NCI-H226 (cell line): ENCODE data around the gene RLN3.
A peak's percentile ranks its signal among the peaks of the same experiment; 100 is the strongest.
"Not testable (repeated sequence)": the region's sequence is repeated elsewhere in the genome, so short reads cannot be mapped to it uniquely, and the experiment has no call there.

Source experiments
- DNase-seq: peaks from one replicate; pipeline ENCODE4 v3.0.0-alpha.2; 2015

RLN3 gene

GRCh38 chr19:14023404-14024235 is 4.3 kb upstream of the RLN3 start:
- DNase-seq, result peak; percentile 70

DNA sequence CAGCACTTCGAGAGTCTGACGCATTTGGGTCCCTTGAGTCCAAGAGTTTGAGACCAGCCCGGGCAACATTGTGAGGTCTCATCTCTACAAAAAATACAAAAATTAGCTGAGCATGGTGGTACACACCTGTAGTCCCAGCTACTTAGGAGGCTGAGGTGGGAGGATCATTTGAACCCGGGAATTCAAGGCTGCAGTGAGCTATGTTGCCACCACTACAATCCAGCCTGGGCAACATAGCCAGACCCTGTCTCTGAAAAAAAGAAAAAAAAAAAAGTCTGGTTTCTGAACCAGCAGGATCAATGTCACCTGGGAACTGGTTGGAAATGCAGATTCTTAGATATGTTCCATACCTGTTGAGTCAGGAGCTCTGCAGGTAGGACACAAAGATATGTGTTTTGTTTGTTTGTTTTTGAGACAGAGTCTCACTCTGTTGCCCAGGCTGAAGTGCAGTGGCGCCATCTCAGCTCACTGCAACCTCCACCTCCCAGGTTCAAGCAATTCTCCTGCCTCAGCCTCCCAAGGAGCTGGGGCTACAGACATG is 1.2 kb upstream of the RLN3 start:
- not testable (repeated sequence) for DNase-seq

DNA sequence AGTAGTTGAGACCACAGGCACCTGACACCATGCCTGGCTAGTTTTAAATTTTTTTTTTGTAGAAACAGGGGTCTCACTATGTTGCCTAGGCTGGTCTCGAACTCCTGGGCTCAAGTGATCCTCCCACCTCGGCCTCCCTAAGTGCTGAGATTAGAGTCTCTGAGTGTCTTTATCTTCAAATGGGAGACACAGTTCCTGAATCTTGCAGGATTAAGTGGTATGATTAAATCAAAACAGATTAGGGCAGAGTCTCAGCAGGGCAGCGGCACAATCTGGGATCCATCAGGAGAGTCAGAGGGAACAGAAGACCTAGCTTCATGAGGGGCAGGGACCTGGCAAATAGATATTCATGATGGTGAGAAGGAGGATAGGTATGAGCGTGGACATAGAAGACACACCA is 953 bp downstream of the RLN3 start:
- no peak for DNase-seq

DNA sequence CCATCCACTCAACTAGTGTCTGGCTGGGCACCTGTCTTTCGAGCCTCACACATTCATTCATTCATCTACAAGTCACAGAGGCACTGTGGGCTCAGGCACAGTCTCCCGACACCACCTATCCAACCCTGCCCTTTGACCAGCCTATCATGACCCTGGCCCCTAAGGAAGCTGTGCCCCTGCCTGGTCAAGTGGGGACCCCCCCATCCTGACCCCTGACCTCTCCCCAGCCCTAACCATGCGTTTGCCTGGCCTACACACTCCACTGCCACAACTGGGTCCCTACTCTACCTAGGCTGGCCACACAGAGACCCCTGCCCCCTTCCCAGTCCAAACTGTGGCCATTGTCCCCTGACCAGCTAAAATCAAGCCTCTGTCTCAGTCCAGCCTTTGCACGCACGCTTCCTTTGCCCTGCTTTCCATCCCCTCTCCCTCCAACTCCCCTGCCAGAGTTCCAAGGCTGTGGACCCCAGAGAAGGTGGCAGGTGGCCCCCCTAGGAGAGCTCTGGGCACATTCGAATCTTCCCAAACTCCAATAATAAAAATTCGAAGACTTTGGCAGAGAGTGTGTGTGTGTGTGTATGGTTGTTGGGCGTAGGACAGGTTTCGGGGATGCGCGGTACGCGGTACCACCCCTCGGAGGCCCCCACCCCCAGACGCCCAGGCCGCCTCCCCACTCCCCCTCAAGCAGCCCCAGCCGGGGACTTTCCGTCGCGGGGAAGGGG is 3.2 kb downstream of the RLN3 start:
- no peak for DNase-seq

- DNase-seq, result peak; percentile 38
Observed at GRCh38 chr19:14031719-14032480, 4.0 kb downstream of the RLN3 start, which contains the start of gene IL27RA. Gene IL27RA, plus strand, starts transcription at chr19:14031762. Its CDS starts 111 bp downstream, at chr19:14031873.

DNA sequence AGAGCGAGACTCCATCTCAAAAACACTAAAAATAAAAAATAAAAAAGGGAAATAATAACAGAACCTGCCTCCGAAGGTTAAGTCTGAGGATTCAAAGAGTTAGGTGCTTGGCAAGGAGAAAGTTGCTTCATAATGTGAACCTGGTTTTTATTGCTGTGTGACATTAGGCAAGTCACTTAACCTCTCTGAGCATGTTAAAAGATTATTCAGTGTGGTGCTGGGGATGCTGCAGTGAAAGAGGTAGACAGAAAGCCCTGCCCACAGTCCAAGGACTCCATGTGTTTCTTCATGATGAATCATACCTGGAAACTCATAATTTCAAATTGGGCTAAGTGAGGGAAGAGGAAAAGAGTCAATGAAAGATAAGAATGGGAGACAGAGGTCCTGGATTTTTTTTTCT is 6.0 kb downstream of the RLN3 start:
- DNase-seq, result peak; percentile 31

DNA sequence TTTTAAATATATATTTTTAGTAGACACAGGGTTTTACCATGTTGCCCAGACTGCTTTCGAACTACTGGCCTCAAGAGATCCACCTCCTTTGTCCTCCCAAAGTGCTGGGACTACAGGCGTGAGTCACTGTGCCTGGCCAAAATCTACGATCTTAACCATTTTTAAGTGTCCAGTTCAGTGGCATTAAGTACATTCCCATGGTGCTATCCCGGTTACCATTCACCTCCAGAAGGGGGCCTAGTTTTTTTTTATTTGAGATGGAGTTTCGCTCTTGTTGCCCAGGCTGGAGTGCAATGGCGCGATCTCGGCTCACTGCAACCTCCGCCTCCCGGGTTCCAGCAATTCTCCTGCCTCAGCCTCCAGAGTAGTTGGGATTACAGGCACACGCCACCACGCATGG is 7.2 kb downstream of the RLN3 start:
- not testable (repeated sequence) for DNase-seq

DNA sequence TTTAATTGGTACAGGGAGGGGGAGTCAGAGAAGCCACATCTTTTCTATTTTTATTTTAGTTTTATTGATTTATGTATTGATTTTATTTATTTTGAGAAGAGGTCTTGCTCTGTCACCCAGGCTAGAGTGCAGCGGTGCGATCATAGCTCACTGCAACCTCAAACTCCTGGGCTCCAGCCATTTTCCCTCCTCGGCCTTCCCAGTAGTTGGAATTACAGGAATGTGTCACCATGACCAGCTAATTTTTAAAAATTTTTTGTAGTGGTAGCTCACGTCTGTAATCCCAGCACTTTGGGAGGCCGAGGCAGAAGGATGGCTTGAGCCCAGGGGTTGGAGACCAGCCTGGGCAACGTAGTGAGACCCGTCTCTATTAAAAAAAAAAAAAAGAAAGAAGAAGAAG is 7.8 kb downstream of the RLN3 start:
- no peak for DNase-seq

GRCh38 chr19:14039181-14039580 is 11.2 kb downstream of the RLN3 start:
- DNase-seq, result no peak

DNA sequence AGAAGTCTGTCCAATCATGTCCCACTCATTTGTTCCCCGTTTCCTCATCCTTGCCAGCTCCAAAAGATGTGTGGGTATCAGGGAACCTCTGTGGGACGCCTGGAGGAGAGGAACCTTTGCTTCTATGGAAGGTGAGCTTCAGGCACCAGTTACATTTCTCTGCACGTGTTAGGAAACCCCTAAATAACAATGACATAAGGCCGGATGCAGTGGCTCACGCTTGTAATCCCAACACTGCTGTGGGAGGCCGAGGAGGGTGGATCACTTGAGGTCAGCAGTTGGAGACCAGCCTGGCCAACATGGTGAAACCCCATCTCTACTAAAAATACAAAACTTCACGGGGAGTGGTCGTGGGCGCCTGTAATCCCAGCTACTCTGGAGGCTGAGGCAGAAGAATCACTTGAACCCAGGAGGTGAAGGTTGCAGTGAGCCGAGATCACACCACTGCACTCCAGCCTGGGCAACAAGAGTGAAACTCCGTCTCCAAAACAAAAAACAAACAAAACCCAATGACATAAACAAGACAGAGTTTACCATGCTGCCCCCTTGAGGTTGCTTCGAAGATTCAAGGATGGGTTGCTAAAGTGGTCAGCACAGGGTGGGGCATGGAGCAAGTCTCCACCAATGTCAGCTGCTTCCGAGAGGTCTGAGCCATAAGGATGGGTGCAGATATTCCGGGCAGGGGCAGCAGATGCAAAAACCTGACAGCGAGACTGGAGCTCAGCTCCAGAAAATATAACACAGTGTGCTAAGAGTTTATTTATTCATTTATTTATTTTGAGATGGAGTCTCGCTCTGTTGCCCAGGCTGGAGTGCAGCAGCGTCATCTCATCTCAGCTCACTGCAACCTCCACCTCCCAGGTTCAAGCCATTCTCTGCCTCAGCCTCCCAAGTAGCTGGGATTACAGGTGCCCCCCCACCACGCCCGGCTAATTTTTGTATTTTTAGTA is 15.0 kb downstream of the RLN3 start:
- DNase-seq, result peak; percentile 26

DNA sequence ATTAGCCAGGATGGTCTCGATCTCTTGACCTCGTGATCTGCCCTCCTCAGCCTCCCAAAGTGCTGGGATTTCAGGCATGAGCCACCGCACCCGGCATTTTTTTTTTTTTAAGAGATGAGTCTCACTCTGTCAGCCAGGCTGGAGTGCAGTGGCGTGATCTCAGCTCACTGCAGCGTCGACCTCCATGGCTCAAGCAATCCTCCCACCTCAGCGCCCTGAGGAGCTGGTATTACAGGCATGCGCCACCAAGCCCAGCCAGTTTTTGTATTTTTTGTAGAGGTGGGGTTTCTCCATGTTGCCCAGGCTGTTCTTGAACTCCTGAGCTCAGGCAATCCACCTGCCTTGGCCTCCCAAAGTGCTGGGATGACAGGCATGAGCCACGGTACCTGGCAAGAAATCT is 19.9 kb downstream of the RLN3 start:
- not testable (repeated sequence) for DNase-seq

DNA sequence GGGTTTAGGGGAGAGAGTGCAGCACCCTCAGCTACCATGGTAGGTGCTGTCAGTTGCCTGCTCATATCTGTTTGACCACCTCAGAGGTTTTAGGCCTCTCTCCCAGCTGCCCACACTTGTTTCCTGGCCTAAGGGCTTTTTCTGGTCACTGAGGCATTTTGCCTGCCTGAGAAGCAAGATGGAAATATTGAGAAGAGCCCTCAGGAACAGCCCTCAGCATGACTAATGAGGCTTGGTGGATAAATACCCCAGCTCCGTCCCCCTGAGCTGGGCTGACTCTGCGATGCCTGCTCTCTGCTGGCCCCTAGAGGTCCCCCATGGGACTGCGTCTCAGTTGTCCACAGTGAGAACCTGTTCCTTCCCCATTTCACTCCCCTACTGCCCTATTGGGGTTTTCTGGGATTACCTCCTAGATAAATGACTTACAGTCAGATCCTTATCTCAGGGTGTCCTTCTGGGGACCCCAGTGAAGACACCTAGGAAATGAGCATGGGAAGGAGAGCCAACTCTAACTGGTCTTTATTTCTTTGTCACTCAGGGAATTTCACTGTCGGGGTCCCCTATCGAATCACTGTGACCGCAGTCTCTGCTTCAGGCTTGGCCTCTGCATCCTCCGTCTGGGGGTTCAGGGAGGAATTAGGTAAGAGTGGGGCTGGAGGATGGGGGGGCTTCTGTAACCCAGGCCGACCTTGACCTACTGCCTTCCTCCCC is 20.6 kb downstream of the RLN3 start:
- DNase-seq, result no peak

DNA sequence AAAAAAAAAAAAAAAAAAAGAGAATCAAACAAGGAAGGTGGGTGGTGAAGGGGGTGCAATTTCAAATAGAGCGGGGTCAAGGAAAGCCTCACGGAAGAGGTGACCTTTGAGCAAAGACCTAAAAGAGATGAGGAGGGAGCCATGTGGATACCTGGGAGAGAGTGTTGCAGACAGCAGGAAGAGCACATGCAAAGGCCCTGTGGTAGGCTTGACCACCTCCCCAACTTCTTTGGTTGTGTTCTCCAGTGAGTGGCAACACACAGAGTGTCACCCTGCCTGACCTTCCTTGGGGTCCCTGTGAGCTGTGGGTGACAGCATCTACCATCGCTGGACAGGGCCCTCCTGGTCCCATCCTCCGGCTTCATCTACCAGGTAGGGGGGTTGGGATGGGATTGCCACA is 22.6 kb downstream of the RLN3 start:
- DNase-seq, result no peak

- DNase-seq, result not testable (repeated sequence)
Observed at GRCh38 chr19:14050961-14051360, 23.0 kb downstream of the RLN3 start.

DNA sequence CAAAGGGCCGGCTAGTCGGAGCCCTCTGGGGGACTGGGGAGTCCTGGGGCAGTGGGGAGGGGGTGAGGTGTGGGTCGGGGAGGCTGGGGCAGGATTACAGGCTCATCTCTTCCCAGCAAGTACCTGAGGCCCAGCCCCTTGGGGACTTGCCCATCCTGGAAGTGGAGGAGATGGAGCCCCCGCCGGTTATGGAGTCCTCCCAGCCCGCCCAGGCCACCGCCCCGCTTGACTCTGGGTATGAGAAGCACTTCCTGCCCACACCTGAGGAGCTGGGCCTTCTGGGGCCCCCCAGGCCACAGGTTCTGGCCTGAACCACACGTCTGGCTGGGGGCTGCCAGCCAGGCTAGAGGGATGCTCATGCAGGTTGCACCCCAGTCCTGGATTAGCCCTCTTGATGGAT is 24.0 kb downstream of the RLN3 start:
- no peak for DNase-seq

GRCh38 chr19:14052470-14052869 is 24.5 kb downstream of the RLN3 start:
- DNase-seq, result no peak

GRCh38 chr19:14053032-14053431 is 25.1 kb downstream of the RLN3 start:
- DNase-seq, result no peak

- DNase-seq, result no peak
Observed at GRCh38 chr19:14053500-14053899, 25.6 kb downstream of the RLN3 start.

DNA sequence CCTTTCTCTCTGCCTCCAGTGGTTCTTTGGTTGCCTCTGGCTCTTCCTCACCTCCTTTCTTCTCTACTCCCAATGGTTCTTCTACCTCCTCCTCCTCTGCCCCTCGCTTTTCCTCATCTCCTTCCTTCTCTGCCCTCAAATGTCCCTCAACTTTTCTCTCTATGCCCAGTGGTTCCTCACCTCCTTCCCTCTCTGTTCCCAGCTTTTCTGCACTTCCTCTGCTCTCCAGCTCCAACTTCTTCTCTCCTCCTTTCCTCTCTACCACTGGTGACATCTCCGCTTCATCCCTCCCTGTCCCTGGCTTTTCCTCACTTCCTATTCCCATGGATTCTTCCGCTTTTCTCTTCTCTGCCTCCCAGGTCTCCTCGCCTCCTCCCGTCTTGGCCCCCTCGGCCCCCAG is 26.2 kb downstream of the RLN3 start:
- no peak for DNase-seq

DNA sequence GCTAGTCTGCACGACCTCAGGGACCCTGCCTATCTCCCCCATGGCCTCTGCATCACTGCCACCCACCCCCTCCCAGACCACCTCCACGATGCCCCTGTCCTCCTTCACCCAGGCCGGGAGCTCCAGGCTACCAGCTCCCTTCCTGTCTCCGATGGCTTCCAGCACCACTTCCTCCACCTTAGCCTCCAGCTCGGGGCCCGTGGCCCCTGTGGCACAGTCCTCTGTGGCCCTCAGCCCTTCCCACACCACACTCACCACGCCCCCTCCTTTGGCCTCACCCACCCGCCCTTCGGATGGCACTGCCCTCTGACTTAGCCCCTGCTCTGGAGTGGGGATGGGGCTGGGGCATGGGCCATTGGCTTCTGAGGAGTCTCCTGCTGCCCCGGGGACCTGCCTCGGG is 26.8 kb downstream of the RLN3 start:
- no peak for DNase-seq

- DNase-seq, result no peak
Observed at GRCh38 chr19:14055396-14055795, 27.4 kb downstream of the RLN3 start.
